ENCODE results near the gene RAB6B.

GRCh38 chr3:133924041-133924440, 28.4 kb upstream of the RAB6B start:
- no peak for TF ChIP-seq POLR2A (IDR thresholded peaks at IDR 0.05)
- no peak for TF ChIP-seq CTCF (IDR thresholded peaks at IDR 0.05)
